Natural killer cell (primary cell): Measurements from ENCODE around the gene SARS2. TPM values are rescaled to one million over a fixed set of nuclear protein-coding genes. Genes with fewer than 3 reads are reported as not detected.
"Not testable (repeated sequence)": the region's sequence is repeated elsewhere in the genome, so short reads cannot be mapped to it uniquely, and the experiment has no call there.

Experiments
- ATAC-seq, 3 donors: fragments of 150-1000 bp in 2 of 3; fragments of 200-7000 bp in 1 of 3; cut with Tn5 transposase; 1 replicate in 1 of 3; 2 replicates in 2 of 3; pipeline ENCODE4 v1.10.0; 2021; ENCODE audit warnings: mild to moderate bottlenecking in 2 of 3, moderate library complexity in 2 of 3
- DNase-seq, 2 donors: peaks; one replicate each; pipeline versions ENCODE4 v3.0.0 to v3.0.0-alpha.2; 2013 to 2021; ENCODE audit warnings: mixed read lengths in 1 of 2
- H3K27ac ChIP-seq: one replicate; pipeline ENCODE4 v1.5.1; 2013; ENCODE audit warnings: mild to moderate bottlenecking, low read length
- H3K27me3 ChIP-seq: one replicate; pipeline ENCODE4 v1.6.1; 2013; ENCODE audit warnings: low read length; ENCODE audit not compliant: control insufficient read depth, insufficient read depth
- H3K36me3 ChIP-seq: one replicate; pipeline ENCODE4 v1.6.1; 2013; ENCODE audit warnings: low read length; ENCODE audit not compliant: control insufficient read depth, insufficient read depth
- H3K4me1 ChIP-seq: one replicate; pipeline ENCODE4 v1.6.1; 2013; ENCODE audit warnings: low read length; ENCODE audit not compliant: control insufficient read depth, insufficient read depth
- H3K4me3 ChIP-seq: one replicate; pipeline ENCODE4 v1.5.1; 2013; ENCODE audit warnings: low read length
- H3K9me3 ChIP-seq: one replicate; pipeline ENCODE4 v1.6.1; 2013; ENCODE audit warnings: low read length; ENCODE audit not compliant: control insufficient read depth, insufficient read depth
- H3K27ac Mint-ChIP-seq, 2 donors: one replicate each; pipeline ENCODE4 v1.8.0; 2022; ENCODE audit warnings: mild to moderate bottlenecking in 2 of 2, mixed read lengths in 2 of 2, moderate library complexity in 1 of 2
- H3K27me3 Mint-ChIP-seq, 2 donors: one replicate each; pipeline ENCODE4 v1.8.0; 2022; ENCODE audit warnings: low read depth in 2 of 2, mixed read lengths in 2 of 2
- H3K36me3 Mint-ChIP-seq: one replicate; pipeline ENCODE4 v1.8.0; 2022; ENCODE audit warnings: mixed read lengths
- H3K4me1 Mint-ChIP-seq, 2 donors: one replicate each; pipeline ENCODE4 v1.8.0; 2022; ENCODE audit warnings: mixed read lengths in 2 of 2
- H3K4me3 Mint-ChIP-seq: one replicate; pipeline ENCODE4 v1.8.0; 2022; ENCODE audit warnings: mild to moderate bottlenecking, moderate library complexity, mixed read lengths
- H3K9me3 Mint-ChIP-seq, 2 donors: one replicate each; pipeline ENCODE4 v1.8.0; 2022; ENCODE audit warnings: mixed read lengths in 2 of 2
- CTCF ChIP-seq: fragments of 200-600 bp; IDR thresholded peaks from one replicate; pipeline ENCODE4 v1.8.0; 2022; ENCODE audit warnings: antibody characterized with exemption
- WGBS: methylation state at CpG from one replicate; pipeline ENCODE4 v1.1.7; 2013; ENCODE audit warnings: missing lambda C conversion rate; ENCODE audit not compliant: insufficient coverage; 5-methylcytosine and 5-hydroxymethylcytosine counted together
- intact Hi-C: fragments of 100-400 bp; cut with micrococcal nuclease; formaldehyde crosslinking; loops from one replicate; pipeline ENCODE4 v1.14.2; 2022
- total RNA-seq, 4 donors: library from RNA; stranded (reverse); fragments of 120-200 nt in 1 of 4; gene quantifications; one replicate each; pipeline versions ENCODE4 v1.2.3 to v1.2.4, GENCODE V29; 2013 to 2022

The SARS2 gene
- total RNA-seq, 3 donors from 2014 or later (not counting 1 experiment from before 2014, with no cell fraction given) = 25.4 to 53.0 (median 38.9) TPM

DNA sequence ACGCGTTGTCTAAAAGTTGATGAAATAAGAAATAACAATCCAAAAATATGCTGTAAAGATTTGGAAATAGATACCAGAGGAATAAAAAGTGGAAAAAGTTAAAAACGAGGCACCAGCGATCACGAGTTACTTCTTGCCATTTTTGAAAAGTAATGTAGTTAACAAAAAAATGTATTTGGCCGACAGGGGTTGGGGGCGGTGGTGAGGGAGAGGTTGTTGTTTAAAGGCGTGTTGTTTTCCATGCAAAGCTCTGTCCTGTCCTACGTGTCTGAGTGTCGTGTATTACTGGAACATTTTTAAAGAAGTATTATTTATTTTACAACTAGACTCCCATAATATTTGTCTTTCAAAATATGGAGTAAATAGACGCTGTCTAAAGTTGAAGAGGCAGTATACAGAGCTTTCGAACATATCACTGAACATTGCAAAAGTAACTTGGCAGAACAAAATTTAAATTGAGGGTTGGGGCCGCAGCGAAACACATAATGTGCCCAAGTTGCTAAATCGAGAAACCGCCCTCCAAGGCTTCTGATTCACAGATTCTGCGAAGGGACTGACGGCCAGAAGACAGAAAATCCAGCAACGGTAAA lies 44.2 kb upstream of the SARS2 start:
- intact Hi-C loops = no loop called here
- H3K4me3 Mint-ChIP-seq = no peak overlapping the region

DNA sequence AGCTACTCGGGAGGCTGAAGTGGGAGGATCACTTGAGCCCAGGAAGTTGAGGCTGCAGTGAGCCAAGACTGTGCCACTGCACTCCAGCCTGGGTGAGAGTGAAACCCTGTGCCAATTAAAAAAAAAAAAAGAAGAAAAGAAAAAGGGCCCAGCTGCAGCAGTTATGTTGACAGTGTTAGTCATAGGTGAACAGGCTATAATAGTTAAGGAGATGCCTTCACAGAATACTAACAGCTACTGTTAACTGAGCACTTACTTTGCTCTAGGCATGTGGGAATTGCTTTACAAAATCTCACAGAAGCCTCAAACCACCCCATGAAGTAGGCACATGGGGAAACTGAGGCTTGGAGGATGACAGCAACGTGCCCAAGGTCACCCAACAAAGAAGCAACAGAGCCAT lies 41.1 kb upstream of the SARS2 start:
- Mint-ChIP-seq H3K9me3 (no peaks in the 10 kb centered on the region), H3K4me3 (no peak overlapping the region), H3K27me3 (peaks cover 25 to 29% of the 10 kb centered on the region in 2 donors), H3K27ac (no peak overlapping the region), H3K36me3 (no peaks in the 10 kb centered on the region), H3K4me1 (peaks cover 0 to 4% of the 10 kb centered on the region in 2 donors)
- ATAC-seq (no peak), DNase-seq (no peak)
- Histone ChIP-seq H3K27ac (no peak overlapping the region), H3K4me3 (no peak overlapping the region), H3K9me3 (no peaks in the 10 kb centered on the region), H3K4me1 (peaks cover 3% of the 10 kb centered on the region), H3K36me3 (no peaks in the 10 kb centered on the region), H3K27me3 (peaks cover 10% of the 10 kb centered on the region)
- TF ChIP-seq CTCF = no peak
- intact Hi-C loops = no loop called here
- WGBS = 88% methylated on average over 1 of the region's 2 CpGs

More for the DNA sequence above, 44.2 kb upstream of the SARS2 start:
- Histone ChIP-seq H3K4me3 (no peak overlapping the region), H3K27me3 (peaks cover 10% of the 10 kb centered on the region), H3K4me1 (peaks cover 3% of the 10 kb centered on the region), H3K36me3 (no peaks in the 10 kb centered on the region), H3K27ac (no peak overlapping the region), H3K9me3 (no peaks in the 10 kb centered on the region)
- 88% methylated on average over 17 of the region's 19 CpGs for WGBS
- DNase-seq (no peak), ATAC-seq (no peak)
- H3K4me1 Mint-ChIP-seq = peaks cover 0 to 4% of the 10 kb centered on the region in 2 donors
- TF ChIP-seq CTCF = no peak
- peaks cover 22 to 27% of the 10 kb centered on the region in 2 donors for H3K27me3 Mint-ChIP-seq
- H3K36me3 Mint-ChIP-seq = no peaks in the 10 kb centered on the region
- no peaks in the 10 kb centered on the region for H3K9me3 Mint-ChIP-seq
- no peak overlapping the region for H3K27ac Mint-ChIP-seq

GRCh38 chr19:38970664-38971532 lies 40.3 kb upstream of the SARS2 start:
- Histone ChIP-seq H3K4me1 (peaks cover 1% of the 10 kb centered on the region), H3K9me3 (no peaks in the 10 kb centered on the region), H3K4me3 (no peak overlapping the region), H3K27me3 (peaks cover 4% of the 10 kb centered on the region), H3K36me3 (no peaks in the 10 kb centered on the region), H3K27ac (no peak overlapping the region)
- Mint-ChIP-seq H3K36me3 (no peaks in the 10 kb centered on the region), H3K27me3 (peaks cover 17 to 21% of the 10 kb centered on the region in 2 donors), H3K4me1 (peaks cover 0 to 4% of the 10 kb centered on the region in 2 donors), H3K27ac (no peak overlapping the region), H3K4me3 (no peak overlapping the region), H3K9me3 (no peaks in the 10 kb centered on the region)
- WGBS = 84% methylated on average over 12 of the region's 12 CpGs
- intact Hi-C loops = no loop called here
- no peak for DNase-seq
- no peak for ATAC-seq
- no peak for TF ChIP-seq CTCF

- H3K27me3 ChIP-seq, H3K27ac ChIP-seq, H3K36me3 ChIP-seq, intact Hi-C loops, H3K9me3 Mint-ChIP-seq, H3K27me3 Mint-ChIP-seq, H3K4me3 Mint-ChIP-seq, H3K4me1 ChIP-seq, H3K4me3 ChIP-seq, H3K36me3 Mint-ChIP-seq, H3K4me1 Mint-ChIP-seq, H3K27ac Mint-ChIP-seq, ATAC-seq, DNase-seq, H3K9me3 ChIP-seq: not testable (repeated sequence)
- 81% methylated on average over 5 of the region's 5 CpGs for whole genome bisulfite sequencing
Observed at GRCh38 chr19:38966149-38966548, 35.6 kb upstream of the SARS2 start.
